Prostate gland (tissue), 1 donor: ENCODE results near the gene ZBTB25.

Source experiments
- POLR2A ChIP-seq: fragments of 450-650 bp; IDR thresholded peaks from one replicate; pipeline ENCODE4 v1.6.1; 2016; ENCODE audit warnings: antibody characterized with exemption, mild to moderate bottlenecking
- POLR2AphosphoS5 ChIP-seq: sonication (generic); formaldehyde crosslinking; IDR thresholded peaks from one replicate; pipeline ENCODE4 v1.6.1; 2017; ENCODE audit warnings: antibody characterized with exemption

- TF ChIP-seq POLR2A (no peak), POLR2AphosphoS5 (peak; percentile 64)
Measured at GRCh38 chr14:64513271-64513670, 9.6 kb upstream of the ZBTB25 start.
